ENCODE results near the gene TTC27. TPM values are rescaled to one million over a fixed set of nuclear protein-coding genes. Genes with fewer than 3 reads are reported as not detected.

Gene TTC27
- polyA plus RNA-seq, 3 donors, result 4.0 to 4.8 (median 4.4) TPM

- H3K4me3 Mint-ChIP-seq, result no peak overlapping the region
- peaks cover 0 to 6% (median 0%) of the 10 kb centered on the region in 7 donors for H3K9me3 Mint-ChIP-seq
These were observed 235.5 kb downstream of the TTC27 start for GRCh38 chr2:32863326-32863725.

GRCh38 chr2:32863803-32864202, 236.0 kb downstream of the TTC27 start:
- Histone ChIP-seq H4K20me1 (ENCODE audit: insufficient read depth, low read length) (no peaks in the 10 kb centered on the region), H2AFZ (ENCODE audit: insufficient read depth, low read depth, low read length, poor library complexity, severe bottlenecking) (no peak overlapping the region), H3K36me3 (replicated peaks in 1 of 2; ENCODE audit: control insufficient read depth in 1 of 2, insufficient read depth in 2 of 2, low read length in 2 of 2) (no peaks in the 10 kb centered on the region), H3K4me1 (ENCODE audit: control insufficient read depth in 1 of 2, insufficient read depth in 2 of 2, low read length in 2 of 2) (no peaks in the 10 kb centered on the region), H3K9me3 (replicated peaks in 1 of 2; ENCODE audit: control insufficient read depth in 1 of 2, insufficient read depth in 1 of 2, low read length in 2 of 2) (no peaks in the 10 kb centered on the region), H3K9ac (ENCODE audit: insufficient read depth, low read length, poor library complexity, severe bottlenecking) (no peak overlapping the region), H3K27me3 (ENCODE audit: control insufficient read depth in 2 of 2, insufficient read depth in 2 of 2, low read length in 2 of 2) (peaks cover 0 to 5% of the 10 kb centered on the region in 2 donors), H3K27ac (ENCODE audit: low read depth in 1 of 2, low read length in 2 of 2) (no peak overlapping the region), H3K4me2 (replicated peaks; ENCODE audit: extremely low read depth, low read length, poor library complexity, severe bottlenecking) (no peak overlapping the region), H3K79me2 (ENCODE audit: insufficient read depth, low read length) (no peaks in the 10 kb centered on the region), H3K4me3 (replicated peaks in 1 of 3; ENCODE audit: low read depth in 2 of 3, low read length in 3 of 3) (no peak overlapping the region)
- intact Hi-C loops (cut with micrococcal nuclease), result no loop called here
- Mint-ChIP-seq H3K9me3 (peaks cover 0 to 2% (median 0%) of the 10 kb centered on the region in 7 donors), H3K4me3 (no peak overlapping the region), H3K4me1 (peaks cover 2% of the 10 kb centered on the region), H3K27ac (no peak overlapping the region), H3K36me3 (no peaks in the 10 kb centered on the region), H3K27me3 (ENCODE audit: low read depth in 3 of 3) (peaks cover 1 to 4% (median 2%) of the 10 kb centered on the region in 3 donors)
- no peak for TF ChIP-seq CTCF (IDR thresholded peaks at IDR 0.05)
- DNase-seq, result no peak
- 92% methylated on average over 6 of the region's 7 CpGs for WGBS (ENCODE audit: insufficient coverage)

More at GRCh38 chr2:32863326-32863725, 235.5 kb downstream of the TTC27 start:
- intact Hi-C loops (cut with micrococcal nuclease), result no loop called here
- Histone ChIP-seq H3K4me3 (replicated peaks in 1 of 3; ENCODE audit: low read depth in 2 of 3, low read length in 3 of 3) (no peak overlapping the region), H4K20me1 (ENCODE audit: insufficient read depth, low read length) (no peaks in the 10 kb centered on the region), H3K4me1 (ENCODE audit: control insufficient read depth in 1 of 2, insufficient read depth in 2 of 2, low read length in 2 of 2) (no peaks in the 10 kb centered on the region), H3K27ac (ENCODE audit: low read depth in 1 of 2, low read length in 2 of 2) (no peak overlapping the region), H3K9ac (ENCODE audit: insufficient read depth, low read length, poor library complexity, severe bottlenecking) (no peak overlapping the region), H3K79me2 (ENCODE audit: insufficient read depth, low read length) (no peaks in the 10 kb centered on the region), H3K9me3 (replicated peaks in 1 of 2; ENCODE audit: control insufficient read depth in 1 of 2, insufficient read depth in 1 of 2, low read length in 2 of 2) (no peaks in the 10 kb centered on the region), H3K36me3 (replicated peaks in 1 of 2; ENCODE audit: control insufficient read depth in 1 of 2, insufficient read depth in 2 of 2, low read length in 2 of 2) (no peaks in the 10 kb centered on the region), H2AFZ (ENCODE audit: insufficient read depth, low read depth, low read length, poor library complexity, severe bottlenecking) (no peak overlapping the region), H3K27me3 (ENCODE audit: control insufficient read depth in 2 of 2, insufficient read depth in 2 of 2, low read length in 2 of 2) (peaks cover 0 to 5% of the 10 kb centered on the region in 2 donors), H3K4me2 (replicated peaks; ENCODE audit: extremely low read depth, low read length, poor library complexity, severe bottlenecking) (no peak overlapping the region)
- Mint-ChIP-seq H3K27me3 (ENCODE audit: low read depth in 3 of 3) (peaks cover 1 to 6% (median 2%) of the 10 kb centered on the region in 3 donors), H3K36me3 (no peaks in the 10 kb centered on the region), H3K27ac (no peak overlapping the region), H3K4me1 (peaks cover 2% of the 10 kb centered on the region)
- DNase-seq, result no peak
- WGBS (ENCODE audit: insufficient coverage), result 65% methylated on average over 2 of the region's 2 CpGs
- TF ChIP-seq CTCF (IDR thresholded peaks at IDR 0.05), result no peak
